GM13976 (cell line): Measurements from ENCODE around the gene DGKH.

Source experiments
- DNase-seq: peaks from one replicate; pipeline ENCODE4 v3.0.0; 2012; ENCODE audit warnings: low spot score
- in situ Hi-C: fragments of 300-500 bp; cut with MboI; formaldehyde crosslinking; loops from one replicate; pipeline ENCODE4 v1.12.0; 2022; ENCODE audit warnings: low sequenced_read_pairs, mixed read lengths, inconsistent platforms; ENCODE audit not compliant: unreplicated experiment
- TF ChIP-seq, protein P1 (sequence below): IDR thresholded peaks from 2 replicates; pipeline ENCODE4 v1.5.1; 2012; ENCODE audit warnings: borderline replicate concordance, mild to moderate bottlenecking; ENCODE audit not compliant: insufficient read depth; ENCODE audit errors: extremely low read depth, missing control alignments, control extremely low read depth

DGKH gene

DNA sequence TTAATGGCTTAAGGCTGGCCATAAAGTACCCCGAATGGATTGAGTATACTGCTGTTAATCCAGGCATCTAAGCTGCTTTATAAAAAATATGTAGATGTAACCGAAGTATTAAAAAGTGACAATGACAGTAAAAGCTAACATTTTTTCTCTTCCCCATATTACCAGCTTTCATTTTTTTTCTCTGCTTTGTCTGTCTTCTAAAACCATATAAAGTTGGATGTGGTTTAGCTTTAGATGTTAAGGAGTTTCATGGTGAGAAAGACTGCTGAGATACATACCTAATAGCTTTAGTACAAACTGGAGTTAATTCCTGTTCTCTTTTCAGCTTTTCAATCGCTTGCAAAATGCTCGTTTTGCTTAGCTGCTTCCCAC is 224.3 kb downstream of the DGKH start:
- in situ Hi-C loops = no loop called here
- no peak for DNase-seq
- TF ChIP-seq, protein P1, sequence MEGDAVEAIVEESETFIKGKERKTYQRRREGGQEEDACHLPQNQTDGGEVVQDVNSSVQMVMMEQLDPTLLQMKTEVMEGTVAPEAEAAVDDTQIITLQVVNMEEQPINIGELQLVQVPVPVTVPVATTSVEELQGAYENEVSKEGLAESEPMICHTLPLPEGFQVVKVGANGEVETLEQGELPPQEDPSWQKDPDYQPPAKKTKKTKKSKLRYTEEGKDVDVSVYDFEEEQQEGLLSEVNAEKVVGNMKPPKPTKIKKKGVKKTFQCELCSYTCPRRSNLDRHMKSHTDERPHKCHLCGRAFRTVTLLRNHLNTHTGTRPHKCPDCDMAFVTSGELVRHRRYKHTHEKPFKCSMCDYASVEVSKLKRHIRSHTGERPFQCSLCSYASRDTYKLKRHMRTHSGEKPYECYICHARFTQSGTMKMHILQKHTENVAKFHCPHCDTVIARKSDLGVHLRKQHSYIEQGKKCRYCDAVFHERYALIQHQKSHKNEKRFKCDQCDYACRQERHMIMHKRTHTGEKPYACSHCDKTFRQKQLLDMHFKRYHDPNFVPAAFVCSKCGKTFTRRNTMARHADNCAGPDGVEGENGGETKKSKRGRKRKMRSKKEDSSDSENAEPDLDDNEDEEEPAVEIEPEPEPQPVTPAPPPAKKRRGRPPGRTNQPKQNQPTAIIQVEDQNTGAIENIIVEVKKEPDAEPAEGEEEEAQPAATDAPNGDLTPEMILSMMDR = no peak

GRCh38 chr13:42274386-42275097 is 226.1 kb downstream of the DGKH start:
- DNase-seq = no peak
- TF ChIP-seq, protein P1 = no peak
- in situ Hi-C loops = no loop called here

DNA sequence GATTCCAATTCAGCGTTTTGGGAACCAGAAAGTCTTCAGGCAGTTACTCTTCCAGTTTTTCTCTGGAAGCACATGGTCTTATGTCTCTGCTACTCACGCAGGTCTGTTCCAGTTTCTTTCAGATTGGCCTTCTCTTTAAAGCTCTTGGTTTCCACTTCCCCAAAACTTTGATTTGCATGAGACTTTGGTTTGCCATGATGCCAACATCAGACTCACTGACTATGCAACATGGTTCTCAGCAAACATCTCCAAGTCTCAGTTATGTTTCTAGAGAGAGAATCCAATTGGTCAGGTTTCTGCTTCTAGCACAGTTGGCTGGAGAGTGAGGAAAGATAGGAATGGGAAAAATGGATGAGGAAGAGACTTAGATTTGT is 226.6 kb downstream of the DGKH start:
- TF ChIP-seq, protein P1 = no peak
- in situ Hi-C loops = no loop called here
- DNase-seq = peak; percentile 27

DNA sequence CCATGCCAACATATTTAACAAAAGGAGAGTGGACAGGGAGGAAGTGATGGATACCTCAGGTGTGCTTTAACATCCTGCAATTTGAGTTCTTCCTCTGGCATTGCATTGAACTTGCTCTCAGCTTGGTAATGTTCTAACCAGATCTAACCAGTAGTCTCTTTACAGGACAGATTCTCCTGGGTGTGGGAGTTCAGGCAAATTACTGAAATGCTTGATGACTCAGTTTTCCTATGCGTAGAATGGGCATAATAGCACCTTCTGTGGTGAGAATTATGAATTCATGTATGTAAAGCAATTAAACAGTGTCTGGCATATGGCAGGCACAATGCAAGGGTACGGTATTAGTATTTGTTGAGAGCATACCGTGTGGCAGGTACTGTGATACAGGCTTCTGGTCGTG is 227.1 kb downstream of the DGKH start:
- TF ChIP-seq, protein P1 = no peak
- in situ Hi-C loops = no loop called here
- no peak for DNase-seq

GRCh38 chr13:42276683-42277082 is 228.2 kb downstream of the DGKH start:
- DNase-seq = no peak
- in situ Hi-C loops = no loop called here
- TF ChIP-seq, protein P1 = no peak

DNA sequence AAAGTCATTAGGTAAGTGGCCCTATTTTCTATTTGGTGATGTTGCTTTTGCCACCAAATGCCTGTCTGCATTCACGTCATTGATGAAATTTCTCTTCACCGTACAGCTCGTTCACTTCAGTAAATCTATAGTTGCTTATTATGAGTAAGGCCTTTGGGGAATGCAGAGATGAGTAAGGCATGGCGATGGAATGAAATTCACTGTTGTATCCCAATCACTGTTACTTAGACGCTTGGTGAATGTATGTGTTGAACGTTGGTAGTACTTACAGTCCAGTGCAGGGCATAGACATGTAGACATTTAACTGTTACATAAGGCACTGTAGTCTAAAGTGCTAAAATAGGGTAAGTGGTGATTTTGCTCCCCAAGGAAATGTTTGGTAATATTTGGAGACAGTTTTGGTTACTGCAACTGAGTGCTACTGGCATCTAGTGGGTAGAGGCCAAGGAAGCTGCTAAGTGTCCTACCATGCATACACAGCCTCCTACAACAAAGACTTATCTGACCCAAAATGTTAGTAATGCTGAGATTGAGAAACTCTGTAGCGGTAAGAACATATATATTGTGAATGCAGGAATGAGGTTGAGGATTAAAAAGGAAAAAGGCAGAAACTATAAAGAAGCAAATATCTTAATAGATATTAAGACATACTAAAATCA is 229.3 kb downstream of the DGKH start:
- in situ Hi-C loops = no loop called here
- no peak for DNase-seq
- TF ChIP-seq, protein P1 = no peak

DNA sequence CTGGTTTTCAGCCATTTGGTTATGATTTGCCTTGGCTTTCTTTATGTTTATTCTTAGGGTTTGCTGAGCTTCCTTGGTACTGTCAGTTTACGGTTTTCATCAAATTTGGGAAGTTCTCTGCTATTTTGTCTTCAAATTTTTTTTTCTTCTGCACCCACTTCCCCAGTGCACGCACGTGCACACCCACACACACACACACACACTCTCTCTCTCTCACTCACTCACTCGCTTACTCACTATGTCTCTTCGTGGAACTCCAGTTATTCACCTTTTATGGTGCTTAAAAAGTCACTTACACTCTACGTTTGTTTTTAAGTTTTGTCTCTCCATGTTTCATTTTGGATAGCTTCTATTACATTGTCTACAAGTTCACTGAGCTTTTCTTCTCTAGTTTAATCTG is 230.6 kb downstream of the DGKH start:
- TF ChIP-seq, protein P1 = no peak
- in situ Hi-C loops = no loop called here
- no peak for DNase-seq
